Limb (tissue), 2 donors: ENCODE measurements around the gene TTBK2.
A peak's percentile ranks its signal among the peaks of the same experiment; 100 is the strongest.
"Not testable (repeated sequence)": the region's sequence is repeated elsewhere in the genome, so short reads cannot be mapped to it uniquely, and the experiment has no call there.

Source experiments
- DNase-seq, 2 donors: peaks; one replicate each; pipeline ENCODE4 v3.0.0-alpha.2; 2016; ENCODE audit errors: extremely low spot score in 2 of 2

Gene TTBK2

DNA sequence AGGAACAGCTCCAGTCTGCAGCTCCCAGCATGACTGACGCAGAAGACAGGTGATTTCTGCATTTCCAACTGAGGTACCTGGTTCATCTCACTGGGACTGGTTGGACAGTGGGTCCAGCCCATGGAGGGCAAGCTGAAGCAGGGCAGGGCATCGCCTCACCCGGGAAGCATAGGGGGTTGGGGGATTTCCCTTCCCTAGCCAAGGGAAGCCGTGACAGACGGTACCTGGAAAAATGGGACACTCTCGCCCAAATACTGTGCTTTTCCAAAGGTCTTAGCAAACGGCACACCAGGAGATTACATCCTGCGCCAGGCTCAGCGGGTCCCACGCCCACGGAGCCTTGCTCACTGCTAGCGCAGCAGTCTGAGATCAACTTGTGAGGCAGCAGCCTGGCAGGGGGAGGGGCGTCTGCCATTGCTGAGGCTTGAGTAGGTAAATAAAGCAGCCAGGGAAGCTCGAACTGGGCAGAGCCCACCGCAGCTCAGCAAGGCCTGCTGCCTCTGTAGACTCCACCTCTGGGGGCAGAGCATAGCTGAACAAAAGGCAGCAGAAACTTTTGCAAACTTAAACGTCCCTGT lies 156.3 kb downstream of the TTBK2 start:
- DNase-seq, result not testable (repeated sequence)

DNA sequence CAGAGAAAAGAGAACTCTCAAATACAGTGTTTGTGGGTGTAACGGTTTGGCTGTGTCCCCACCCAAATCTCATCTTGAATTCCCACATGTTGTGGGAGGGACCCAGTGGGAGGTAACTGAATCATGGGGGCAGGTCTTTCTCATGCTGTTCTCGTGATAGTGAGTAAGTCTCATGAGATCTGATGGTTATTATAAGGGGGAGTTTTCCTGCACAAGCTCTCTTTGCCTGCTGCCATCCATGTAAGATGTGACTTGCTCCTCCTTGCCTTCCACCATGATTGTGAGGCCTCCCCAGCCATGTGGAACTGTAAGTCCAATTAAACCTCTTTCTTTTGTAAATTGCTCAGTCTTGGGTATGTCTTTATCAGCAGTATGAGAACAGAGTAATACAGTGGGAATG lies 158.8 kb downstream of the TTBK2 start:
- not testable (repeated sequence) for DNase-seq

DNA sequence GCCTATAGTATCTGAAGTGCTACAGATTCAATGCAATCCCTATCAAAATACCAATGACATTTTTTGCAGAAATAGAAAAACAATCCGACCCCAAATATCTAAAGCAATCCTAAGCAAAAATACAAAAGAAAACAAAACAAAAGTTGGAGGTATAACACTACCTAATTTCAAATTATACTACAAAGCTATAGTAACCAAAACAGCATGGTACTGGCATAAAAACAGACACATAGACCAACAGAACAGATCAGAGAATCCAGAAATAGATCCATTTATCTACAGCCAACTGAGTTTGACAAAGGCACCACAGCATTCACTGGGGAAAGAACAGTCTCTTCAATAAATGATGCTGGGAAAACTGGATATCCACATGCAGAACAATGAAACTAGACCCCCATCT lies 159.8 kb downstream of the TTBK2 start:
- no peak for DNase-seq

DNA sequence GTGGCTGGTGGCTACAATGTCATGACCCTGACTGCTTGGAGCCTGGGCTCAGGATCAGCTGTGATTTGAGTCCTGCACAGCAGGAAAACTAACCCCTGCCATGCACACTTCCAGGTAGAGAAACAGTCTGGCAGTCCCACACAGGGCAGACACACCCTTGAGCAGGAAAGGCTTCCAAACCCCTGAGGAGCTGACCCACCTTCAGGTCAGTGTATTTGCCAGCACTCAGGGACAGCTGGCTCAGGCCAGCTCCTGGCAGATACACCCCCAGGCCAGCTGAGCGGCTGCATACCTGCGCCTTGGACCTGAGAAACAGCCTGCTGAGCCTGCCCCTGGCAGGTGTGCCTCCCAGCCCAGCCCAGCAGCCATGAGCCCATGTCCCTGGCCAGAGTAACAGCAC lies 161.5 kb downstream of the TTBK2 start:
- DNase-seq, result no peak

DNA sequence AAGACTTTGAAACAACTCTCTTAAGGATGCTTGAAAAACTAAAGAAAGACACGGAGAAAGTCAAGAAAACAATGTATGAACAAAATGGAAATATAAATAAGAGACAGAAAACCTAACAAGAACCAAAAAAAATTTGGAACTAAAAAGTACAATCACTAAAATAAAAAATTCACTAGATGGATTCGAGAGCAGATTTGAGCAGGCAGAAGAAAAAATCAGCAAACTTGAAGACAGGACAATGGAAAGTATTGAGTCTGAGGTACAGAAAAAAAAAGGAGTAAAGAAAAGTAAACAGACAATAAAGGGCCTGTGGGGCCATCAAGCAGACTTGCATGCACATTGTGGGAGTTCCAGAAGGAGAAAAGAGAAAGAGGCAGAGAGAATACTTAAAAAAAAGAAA lies 170.3 kb downstream of the TTBK2 start:
- no peak for DNase-seq

DNA sequence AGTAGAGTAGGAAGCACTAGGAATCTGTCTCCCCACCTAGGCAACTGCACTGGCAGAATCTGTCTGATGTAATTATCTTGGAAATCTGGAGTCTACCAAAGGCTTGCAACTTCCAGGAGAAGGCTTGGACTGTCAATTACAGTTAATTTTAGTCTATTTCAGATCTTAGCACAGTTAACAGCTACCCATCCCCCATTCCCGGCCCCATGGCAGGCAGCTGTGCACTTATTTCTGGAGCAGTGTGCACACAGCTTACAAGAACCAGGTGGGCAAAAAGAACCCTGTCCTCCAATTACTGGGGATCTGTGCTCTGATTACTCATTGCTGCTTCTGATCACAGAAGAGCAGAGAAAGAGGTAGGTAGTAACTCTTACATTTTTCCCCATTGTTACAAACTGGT lies 171.3 kb downstream of the TTBK2 start:
- no peak for DNase-seq

DNA sequence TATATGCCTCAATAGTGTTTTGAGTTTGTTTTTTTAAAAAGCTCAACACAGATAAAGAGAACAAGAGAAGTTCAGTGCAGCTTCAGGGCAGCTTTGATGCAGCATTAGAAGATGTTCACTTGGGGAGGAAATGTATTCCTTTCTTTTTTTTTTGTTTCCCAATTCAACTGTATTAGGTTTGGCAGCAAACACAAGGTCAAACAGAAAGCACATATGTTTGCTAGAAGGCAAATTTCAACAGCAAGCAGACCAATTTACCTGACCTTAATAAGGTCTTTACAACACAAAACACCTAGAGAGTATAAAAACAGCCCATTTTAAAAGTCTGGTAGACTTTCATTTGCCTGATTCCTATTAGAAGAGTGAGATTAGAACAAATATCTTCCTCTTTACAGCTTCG lies 176.4 kb downstream of the TTBK2 start:
- DNase-seq, result no peak

DNA sequence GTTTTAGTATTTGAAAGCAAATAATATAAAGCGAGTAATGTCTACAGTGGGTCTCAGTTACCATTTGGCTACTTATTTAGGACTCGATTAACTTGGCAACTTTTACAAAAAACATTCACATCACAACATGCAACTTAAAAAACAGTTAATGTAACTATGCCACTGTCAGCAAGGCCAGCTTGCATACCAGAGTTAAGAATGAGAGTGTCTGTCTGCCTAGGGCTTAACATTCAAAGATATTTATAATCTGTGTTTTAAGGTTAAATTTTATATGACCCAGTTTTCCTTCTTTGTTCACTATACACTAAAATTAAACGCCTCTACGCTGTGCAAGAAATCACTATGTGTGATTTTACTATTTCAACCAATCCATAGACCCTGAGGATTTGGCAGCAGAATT lies 178.4 kb downstream of the TTBK2 start:
- no peak for DNase-seq

DNA sequence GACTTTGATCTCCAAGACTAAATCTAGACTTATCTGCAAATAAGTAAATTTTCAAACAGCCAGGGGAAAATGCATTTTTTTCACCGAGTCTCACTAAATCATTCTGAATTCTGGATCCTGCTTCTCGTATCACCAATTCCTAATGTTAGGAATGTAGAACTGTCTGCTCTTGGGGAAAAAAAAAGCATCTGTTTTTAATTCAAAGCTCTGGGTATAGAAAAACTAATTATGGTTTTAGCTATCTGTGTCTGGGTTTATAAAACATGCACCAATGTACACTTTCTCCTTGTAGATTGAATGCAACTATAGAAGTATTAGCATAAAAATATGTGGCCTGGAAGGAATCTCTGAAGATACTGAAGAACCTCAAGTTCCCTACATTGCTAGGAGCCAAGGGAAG lies 178.9 kb downstream of the TTBK2 start:
- no peak for DNase-seq

DNA sequence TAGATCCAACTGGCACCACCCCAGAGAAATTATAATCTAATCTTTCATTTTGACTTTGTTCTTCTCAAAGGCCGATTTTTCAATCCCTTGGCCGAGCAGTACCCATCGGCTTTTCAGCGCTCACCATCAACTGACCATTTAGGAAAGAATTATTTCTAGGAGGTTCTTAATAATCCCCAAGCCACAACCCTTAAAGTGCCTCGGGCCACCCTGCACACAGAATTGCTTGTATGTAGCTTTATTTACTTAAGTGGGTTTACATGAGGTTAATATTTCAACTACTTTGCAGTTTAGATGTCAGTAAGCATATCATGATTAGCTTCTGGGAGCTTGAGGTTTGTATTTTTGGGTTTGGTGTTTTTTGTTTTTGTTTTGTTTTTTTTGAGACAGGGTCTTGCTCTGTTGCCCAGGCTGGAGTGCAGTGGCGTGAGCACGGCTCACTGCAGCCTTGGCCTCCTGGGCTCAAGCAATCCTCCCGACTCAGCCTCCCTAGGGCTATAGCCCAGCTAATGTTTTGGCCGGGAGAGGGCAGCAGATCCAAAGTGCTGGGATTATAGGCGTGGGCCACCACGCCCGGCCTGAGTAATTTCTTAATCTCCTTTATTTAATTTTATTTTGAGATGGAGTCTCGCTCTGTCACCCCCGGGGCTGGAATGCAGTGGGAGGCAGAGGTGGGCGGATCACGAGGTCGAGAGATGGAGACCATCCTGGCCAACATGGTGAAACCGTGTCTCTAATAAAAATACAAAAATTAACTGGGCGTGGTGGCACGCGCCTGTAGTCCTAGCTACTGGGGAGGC lies 182.8 kb downstream of the TTBK2 start:
- DNase-seq, result no peak

DNA sequence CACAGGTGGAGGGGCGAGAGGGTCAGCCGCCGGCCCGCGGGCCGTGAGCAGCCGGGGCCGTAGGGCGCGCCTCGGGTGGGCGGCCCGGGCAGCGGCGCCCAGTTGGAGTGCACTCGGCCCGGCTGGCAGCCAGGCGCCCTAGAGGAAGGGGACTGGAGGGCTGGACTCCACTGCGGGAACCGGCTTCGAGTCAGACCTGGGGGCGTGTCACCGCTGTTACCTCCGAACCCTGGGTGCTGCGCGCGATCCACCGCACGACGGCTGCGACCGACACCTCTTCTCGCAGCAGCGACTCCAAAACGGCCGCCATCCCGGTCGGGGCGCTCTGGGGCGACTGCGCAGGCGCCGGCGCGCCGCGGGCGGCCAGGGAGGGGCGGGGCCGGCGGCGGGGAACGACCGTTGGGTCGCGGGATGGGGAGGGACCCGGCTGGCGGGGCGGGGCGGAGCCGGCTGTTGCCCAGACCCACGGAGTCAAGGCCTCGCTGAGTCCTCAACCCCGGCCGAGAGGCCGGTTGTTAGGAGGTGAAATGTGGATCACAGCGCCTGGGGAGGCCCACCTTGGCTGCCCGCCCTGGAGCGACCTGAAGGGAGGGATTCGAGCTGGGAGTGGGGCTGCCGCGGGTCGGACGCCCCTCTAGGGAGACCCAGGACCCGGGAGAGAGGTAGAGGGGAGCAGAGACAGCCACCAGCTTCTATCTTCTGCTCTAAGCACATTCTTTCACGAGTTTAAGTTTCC lies 183.6 kb downstream of the TTBK2 start, which contains the start of gene CDAN1:
Gene CDAN1, minus strand, starts transcription at position 336 of the 736 bp plus-strand sequence. Its CDS starts 26 bp downstream, at position 310.
- DNase-seq, result peak; percentile 86 to 95

DNA sequence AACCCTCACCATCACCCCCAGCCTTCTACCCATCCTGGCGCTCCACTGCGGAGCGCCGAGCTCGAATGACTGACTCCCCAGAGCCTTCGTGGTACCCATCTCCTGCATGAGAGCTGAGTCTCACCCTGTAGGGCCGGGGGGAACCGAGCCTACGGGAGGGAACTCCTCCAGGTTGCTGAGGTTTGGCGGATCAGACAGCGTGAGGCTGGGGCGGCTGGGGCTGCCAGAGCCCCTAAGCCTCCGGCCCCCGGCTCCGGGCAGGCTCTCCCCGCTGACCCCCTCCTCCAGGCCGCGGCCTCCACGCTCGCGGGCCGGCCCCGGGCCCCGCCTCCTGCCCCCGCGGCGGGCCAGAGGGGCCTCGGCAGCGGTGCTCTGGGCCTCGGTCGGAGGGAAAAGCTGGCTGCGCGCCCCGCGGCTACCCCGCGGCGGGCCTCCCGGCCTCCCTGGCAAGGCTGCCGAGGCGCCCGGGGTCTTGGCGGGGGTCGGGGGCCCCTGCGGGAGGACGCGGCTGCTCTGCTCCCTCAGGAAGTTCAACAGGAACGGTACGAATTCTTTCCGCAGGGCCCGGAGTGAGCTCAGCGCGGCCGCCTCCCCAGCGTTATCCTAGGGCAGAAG lies 184.3 kb downstream of the TTBK2 start:
- DNase-seq, result peak; percentile 27 to 75

DNA sequence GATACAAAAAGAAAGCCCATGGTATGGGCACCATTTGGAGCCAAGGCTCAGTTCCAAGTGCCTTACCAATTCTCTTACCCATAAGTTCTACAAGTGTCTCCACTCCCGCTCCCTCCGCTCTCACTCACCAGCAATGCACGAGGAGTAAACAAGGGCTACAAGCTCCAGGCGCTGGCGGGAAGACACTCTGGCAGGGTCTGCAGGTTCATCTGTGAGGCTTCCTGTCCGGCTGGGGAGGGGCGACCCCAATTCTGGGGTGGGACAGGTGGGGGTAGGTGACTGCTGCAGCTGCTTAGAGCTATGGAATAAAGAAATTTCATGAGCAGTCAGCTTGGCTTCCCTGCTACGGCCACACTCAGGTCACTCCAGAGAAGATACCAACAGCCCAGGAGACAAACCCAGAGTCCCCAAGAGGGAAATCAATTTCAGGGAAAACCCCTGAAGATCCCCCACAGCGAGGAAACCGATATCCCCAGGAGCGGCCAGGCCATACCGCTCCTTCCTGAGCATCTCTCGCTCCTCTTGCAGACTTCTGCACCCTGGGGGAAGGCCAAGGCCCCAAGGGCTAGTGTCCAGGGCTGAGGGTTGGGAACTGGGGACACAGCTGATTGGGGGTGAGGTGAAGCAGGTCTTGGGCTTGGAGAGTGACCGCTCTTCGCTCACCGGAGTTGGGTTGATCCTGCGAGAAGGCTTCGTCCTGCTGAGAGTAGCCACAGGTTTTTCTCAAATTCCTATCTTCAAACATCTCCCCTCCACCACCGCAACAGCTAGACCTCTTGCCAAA lies 185.0 kb downstream of the TTBK2 start:
- DNase-seq, result no peak

DNA sequence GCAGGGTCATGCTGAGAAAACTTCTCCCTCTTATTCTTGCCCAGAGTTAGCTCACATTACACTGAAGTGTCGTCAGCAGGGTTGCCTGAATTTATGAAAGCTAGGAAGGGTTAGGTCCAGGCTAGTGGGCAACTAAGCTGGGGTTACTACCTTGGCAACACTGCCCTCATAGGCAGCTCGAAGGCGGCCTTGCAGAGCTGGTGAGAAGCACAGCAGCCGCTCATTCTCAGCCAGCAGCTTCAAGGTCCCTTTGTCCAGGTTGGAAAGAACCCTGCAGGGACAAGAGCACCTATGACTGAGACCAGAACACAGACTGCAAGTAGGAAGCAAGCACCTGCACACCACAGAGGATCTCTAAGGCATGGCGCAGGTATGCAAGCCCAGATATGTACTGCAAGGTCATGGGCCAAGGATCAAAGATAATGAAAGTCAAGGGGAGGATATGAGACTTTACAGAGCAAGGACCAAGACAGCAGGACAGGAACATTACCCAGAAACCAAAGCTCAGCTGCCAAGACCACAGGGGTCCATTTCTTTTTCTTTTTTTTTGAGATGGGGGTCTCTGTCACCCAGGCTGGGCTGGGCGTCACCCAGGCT lies 186.4 kb downstream of the TTBK2 start:
- no peak for DNase-seq

DNA sequence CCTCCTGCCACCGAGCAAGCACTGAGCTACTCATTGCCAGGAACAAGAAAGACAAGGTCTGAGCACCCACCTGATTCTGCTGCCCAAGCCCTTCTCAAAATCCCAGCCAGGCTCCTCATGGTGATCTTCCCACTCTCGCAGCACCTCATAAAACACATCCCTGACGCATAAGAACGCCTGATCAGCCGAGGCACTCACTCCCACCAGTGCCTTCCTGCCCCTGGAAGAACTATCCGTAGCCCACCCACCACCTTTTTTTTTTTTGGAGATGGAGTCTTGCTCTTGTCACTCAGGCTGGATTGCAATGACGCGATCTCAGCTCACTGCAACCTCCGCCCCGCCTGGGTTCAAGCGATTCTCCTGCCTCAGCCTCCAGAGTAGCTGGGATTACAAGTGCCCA lies 187.6 kb downstream of the TTBK2 start:
- DNase-seq, result no peak

DNA sequence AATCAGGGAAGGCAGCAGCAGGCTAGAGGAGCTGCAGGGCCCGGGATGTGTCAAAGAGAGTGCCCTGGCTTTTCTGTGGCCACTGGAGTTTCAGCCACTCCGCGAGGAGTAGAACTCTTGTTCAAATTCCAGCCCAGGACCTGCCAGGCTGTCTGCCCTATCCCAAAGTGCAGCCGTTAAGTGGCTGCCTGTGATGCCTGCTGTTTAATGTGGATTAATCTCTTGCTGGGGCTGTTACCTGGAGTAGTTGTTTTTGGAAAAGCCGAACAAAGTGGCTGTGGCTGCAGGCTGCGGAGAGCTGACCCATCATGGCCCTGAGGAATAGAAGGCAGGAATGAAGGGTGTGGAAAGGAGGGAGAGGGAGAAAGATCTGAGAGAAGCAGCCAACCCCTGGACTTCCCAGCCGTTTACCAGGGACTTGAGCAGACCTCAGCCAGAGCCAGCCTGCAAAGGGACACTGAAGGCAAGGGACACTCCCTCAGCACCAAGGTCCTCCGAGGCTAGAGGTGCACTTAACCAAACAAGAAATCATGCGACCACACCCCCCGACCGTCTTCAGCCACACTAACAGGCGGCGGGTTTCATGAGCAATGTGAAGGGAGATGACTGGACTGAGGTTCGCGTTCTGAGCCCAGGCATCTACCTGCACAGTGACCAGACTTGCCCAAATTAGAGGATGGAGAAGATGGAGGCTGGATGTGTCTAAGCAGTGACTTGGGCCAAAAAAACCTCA lies 188.3 kb downstream of the TTBK2 start:
- DNase-seq, result no peak

DNA sequence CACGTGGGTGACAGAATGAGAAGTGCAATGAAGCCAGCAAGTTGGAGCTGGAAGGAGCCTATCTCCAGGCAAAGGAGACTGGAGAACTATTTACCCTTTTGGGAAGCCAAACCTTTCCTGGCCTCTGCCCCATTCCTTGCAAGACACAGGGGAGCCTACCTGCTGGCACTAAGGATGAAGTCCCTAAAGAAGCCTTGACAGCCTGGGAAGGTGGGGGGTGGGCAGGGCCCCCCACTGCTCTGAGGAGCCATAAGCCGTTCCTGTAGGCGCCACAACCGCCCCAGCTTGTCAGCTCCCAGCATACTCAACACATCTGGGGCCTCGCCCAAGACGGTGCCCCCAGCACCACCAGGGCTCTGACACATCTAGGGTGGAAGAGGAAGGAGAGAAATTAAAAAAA lies 189.1 kb downstream of the TTBK2 start:
- DNase-seq, result no peak

DNA sequence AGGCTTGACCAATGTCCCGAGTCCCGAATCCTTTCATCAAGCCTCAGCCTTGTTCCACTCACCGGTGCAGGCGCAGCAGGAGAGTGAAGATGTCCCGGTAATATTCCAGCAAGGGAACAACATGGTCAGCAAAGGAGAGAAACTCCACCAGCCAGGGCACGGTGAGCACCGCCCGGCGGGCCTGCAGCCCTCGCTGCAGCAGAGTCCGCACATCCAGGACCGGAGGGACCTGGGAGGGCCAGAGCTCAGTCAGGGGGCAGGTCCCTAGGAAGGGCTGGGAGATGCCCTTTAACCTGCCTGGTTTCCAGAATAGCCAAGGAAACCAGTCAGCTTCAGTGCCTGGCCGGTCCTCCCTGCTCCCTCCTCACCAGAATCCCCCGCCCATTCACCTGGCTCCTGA lies 190.0 kb downstream of the TTBK2 start:
- DNase-seq, result no peak

DNA sequence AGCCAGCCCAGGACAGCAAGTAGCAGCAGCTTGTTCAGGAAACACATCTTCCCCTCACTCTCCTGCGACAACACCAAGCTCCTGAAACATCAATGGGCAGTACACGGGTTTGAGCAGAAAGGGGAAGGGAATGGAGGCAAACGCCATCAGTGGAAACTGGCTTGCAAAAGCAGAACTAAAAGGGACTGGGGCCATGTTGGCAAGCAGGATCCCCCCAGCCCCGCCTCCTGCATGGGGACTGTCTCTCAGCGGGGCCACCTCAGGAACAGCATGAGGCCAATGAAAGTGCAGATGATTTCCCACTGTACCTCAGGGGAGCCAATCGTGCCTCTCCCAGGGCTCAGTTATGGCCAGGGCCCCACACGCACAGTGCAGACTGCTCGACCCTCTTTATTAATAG lies 190.4 kb downstream of the TTBK2 start:
- DNase-seq, result no peak

DNA sequence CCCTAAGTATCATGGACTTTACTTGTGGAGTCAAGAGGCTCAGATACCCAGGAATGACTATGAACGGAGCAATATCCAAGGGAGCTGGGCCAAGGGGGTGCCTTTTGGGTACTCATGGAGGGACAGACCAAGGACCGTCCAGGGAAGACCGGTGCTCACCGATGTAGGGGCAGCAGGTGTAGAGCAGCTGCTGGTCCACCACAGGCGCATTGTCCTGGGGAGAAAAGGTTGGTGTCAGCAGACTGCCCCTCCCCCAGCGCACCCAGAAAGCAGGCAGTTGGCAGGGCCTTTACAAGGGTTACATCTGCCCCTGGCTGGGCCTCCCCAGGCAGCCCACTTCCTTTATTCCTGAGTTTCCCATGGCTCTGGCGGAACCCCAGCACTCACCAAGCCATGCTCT lies 191.2 kb downstream of the TTBK2 start:
- DNase-seq, result no peak
